GF-D8 (cell line): ENCODE results near the gene ASIC4.

Experiments used
- DNase-seq: peaks from one replicate; lab custom pipeline; 2025; lab: John Stamatoyannopoulos, UW

Gene ASIC4

GRCh38 chr2:219497495-219498279 lies 16.6 kb upstream of the ASIC4 start:
- no peak for DNase-seq

DNA sequence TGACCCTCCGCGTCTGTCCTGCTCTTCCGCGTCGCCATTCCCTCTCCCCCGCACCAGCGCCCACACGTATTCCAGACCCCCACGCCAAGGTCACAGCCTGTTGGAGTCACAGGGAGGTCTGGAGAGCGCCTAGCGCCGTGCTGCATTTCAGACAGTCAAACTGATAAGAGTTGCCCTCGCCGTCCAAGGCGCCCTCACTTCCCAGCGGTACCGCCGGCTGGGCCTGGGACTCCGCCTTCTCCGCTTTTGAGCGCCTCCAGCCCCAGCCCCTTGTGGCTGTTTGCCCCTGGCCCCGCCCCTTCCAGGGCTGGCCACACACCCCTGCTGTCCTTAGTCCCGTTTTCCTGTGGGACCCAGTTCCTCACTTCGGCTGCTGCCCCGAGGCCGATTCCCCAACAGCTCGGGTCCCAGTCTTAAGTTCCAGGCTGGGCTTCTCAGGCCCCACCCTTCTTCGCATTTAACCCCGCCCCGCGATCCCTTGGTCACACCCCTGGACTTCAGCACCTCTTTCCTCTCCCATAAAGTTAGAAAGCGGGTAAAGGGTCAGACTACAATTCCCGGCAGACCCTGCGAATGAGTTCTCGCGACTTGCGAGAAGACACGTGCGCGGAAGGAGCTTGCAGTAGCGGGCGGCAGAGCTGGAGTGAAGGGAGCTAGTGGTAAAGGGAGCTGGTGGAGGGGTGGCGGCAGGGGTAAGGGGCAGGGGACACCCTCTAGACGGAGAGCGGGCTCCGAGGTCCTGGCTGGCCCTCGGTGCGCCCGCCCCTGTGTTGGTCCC lies 15.8 kb upstream of the ASIC4 start, which contains the start of gene GMPPA:
GMPPA (plus strand) TSS at position 612 of the 778 bp plus-strand sequence. CDS start 1,085 bp downstream, outside the sequence.
- peak; percentile 94 for DNase-seq

GRCh38 chr2:219499058-219499307 lies 15.3 kb upstream of the ASIC4 start:
- DNase-seq = no peak

GRCh38 chr2:219499555-219499954 lies 14.7 kb upstream of the ASIC4 start:
- DNase-seq = no peak

DNA sequence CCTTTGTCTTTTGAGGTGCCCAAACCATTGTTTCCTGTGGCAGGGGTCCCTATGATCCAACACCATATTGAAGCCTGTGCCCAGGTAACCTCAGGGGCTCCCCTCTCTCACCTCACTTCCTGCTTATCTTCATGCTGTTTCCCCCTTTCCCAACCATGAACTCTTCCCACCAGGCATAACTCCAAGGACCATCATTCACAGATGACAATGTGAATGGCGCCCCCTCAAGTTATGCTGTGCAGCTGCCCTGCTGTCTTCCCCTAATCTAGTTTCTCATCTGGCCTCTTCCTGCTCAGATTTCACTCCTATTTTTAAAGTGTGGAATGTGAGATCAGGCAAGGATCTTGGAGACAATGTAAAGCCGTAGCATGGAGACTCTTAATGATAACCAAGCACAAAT lies 14.1 kb upstream of the ASIC4 start:
- DNase-seq = no peak

DNA sequence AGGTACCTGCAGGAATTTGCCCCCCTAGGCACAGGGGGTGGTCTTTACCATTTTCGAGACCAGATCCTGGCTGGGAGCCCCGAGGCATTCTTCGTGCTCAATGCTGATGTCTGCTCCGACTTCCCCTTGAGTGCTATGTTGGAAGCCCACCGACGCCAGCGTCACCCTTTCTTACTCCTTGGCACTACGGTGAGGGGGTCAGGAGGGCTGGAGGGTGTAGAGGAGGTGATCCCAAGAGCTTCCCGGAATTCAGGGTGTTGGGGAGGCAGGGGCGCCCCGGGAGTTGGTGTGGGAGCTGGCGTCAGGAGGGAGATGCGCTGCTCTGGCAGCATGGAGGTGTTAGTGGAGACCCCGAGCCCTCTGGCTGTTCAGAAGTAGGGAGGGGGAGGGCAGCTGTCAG lies 12.4 kb upstream of the ASIC4 start:
- DNase-seq = no peak

GRCh38 chr2:219502618-219503017 lies 11.7 kb upstream of the ASIC4 start:
- DNase-seq = no peak

DNA sequence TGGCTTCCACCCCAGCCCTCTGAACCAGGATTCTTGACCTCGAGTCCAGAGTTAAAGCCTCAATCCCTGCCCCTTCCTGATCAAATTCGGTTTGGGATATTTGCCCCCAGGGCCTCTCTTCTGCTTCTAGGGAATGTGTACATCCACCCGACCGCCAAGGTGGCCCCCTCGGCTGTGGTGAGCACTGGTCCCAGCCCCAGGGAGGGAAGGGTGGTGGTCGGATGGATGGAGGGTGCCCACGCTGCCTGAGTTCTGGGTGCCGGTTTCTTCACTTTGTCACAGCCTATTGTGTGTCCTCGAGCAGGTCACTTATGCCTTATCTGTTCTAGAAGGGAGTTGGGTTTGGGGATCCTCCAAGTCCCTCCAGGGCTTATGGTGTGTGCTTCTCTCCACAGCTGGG lies 8.7 kb upstream of the ASIC4 start:
- no peak for DNase-seq

GRCh38 chr2:219506153-219506801 lies 8.0 kb upstream of the ASIC4 start:
- no peak for DNase-seq

GRCh38 chr2:219506802-219507526 lies 7.3 kb upstream of the ASIC4 start:
- DNase-seq = no peak

- no peak for DNase-seq
These were observed 6.5 kb upstream of the ASIC4 start for GRCh38 chr2:219507581-219508443.

DNA sequence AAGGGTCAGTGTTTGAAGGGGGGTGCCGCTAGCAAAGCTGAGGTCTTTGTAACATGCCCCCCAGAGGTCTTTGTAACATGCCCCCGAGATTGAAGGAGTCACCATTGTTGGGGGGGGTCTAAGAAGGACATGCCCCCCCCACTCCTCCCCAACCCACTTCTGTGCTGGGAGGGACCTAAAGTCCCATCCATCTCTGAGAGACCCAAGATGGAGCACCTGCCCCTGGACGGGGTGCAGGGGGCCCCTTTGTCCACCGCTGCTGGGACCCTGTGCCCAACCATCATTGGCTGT lies 5.9 kb upstream of the ASIC4 start:
- DNase-seq = no peak

- DNase-seq = no peak
These were observed 5.1 kb upstream of the ASIC4 start for GRCh38 chr2:219508971-219509779.

DNA sequence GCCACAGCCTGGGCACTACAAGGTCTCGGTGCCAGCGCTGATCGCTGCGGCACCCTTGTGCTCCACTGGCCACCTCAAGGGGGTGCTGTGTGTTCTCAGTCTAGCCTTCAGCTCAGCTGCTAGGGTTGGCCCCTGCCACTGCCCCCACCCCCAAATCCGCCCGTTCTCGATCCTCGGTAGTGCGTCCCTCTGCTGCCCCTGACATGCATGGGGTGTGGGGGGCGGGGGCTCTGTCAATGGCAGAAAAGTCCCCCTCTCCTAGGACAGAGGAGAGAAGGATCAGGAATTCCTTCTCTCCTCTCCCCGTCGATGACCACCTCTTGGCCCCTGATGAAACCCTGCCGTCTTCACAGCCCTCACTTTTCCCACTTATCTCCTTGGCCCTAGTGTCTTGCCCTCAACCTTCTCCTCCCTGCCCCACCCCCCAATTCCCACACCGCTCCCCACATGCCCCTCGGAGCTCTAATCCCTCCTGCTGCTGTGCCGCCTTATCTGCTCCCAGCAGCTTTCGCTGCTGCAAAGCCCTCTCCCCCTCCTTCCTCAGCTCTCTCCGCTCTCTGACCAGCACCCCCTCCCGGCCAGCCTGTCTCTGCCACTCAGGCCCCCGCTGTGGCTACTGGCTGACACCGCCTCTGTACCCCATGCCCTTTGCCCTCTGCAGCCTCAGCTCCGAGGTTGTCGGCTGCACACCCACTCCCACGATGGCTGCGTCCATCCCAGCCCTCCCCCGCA lies 4.3 kb upstream of the ASIC4 start:
- no peak for DNase-seq

DNA sequence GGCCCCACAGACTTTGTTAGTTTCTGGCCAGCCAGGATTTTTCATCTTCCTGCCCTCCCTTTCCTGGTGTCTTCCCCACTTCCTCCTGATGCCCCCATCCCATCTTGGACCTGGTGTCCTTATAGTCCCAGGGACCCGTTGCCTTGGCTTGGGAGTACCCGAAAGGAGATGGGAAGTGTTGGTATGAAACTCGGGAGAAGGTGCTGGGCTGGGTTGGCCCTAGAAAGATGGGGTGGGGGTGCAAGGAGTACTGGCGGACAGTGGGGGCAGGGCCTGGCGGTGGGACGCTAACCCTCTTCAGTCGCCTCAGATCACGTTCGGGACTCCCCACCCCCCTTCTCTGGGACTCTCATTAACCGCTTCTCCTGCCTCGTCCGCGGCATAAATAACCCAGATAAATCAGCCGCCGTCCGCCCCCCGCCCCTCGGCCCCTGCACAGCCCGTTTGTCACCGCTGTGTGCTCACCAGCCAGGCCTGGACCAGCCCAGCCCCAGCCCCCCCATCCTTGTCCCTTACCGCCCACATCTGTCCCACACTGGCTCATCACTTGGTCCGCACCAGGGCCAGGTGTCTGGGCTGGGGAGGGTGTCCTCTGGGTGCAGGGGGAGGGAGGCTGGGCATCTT lies 3.7 kb upstream of the ASIC4 start:
- DNase-seq = no peak

DNA sequence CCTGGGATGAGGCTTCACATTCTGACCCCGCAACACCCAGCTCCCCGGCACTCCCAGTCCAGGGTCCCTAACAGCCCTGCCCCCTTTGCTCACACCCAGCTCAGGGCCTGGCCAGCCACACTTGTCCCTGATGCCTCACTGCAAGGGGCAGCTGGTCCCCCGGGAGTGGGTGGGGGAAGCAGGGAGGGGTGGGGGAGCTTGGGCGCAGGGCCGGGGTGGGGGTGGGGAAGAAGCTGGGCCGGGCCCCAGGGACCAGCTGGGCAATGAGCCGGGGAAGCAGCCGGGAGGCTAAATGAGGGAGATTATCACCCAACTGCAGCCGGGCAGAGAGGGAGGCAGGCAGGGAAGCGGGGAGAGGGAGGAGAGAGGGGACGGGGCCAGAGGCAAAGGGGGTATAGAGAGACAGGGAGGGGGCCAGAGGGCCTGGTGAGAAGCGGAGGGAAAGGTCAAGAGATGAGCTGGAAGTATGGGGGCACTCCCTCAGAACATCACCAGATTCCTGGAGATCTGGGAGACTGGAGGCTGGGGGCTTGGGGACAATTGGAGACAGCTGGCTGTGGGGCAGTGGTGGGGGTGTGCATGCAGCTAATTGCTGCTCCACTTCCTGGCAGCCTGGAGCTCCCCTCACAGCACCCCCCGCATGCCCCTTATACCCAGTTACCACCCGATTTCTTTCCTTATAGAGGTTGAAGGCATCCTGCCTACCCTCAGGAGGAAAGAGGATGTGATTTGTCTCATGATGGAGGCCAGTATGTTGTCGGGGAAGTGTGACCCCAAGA lies 2.5 kb upstream of the ASIC4 start:
- no peak for DNase-seq

DNA sequence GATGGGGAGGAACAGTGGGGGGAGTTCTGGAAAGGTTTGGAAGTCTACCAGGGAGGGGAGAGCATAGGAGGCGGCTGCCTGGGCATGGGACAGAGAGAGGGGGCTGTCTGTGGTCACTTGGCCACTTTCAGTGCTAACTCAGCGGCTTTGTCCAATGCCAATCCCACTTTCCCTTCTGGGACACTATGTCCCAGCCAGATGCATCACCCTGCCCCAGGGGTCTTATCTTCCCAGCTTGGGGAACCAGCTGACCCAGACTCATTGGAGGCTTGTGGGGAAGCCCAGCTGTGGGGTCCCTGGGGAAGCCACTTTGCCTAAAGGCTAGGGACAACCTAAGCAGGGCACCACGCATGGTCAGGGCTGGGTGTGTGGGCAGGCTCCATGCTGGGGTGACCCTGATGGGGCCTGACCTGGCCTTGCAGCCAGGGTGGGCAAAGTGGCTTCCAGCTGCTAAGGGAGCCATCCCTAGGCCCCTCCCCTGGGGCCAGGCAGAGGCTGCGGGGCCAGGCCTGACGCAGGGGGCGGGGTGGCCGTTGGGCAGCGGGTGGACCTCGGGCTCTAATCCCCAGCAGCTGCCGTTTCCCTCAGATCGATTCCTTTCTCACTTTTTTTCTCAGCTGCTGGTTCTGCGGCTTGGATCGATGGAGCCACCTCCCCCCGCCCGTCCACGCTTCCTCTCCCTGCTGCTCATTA lies 1.6 kb upstream of the ASIC4 start:
- no peak for DNase-seq

- no peak for DNase-seq
These were observed 495 bp upstream of the ASIC4 start for GRCh38 chr2:219513787-219514186.
